GM10266 (cell line): Measurements from ENCODE around the gene CD1B.

ENCODE experiments used
- DNase-seq: peaks from one replicate; pipeline ENCODE4 v3.0.0; 2012; ENCODE audit errors: extremely low spot score
- CTCF ChIP-seq: IDR thresholded peaks from 2 replicates; pipeline ENCODE4 v1.5.1; 2012; ENCODE audit warnings: mild to moderate bottlenecking, low read depth; ENCODE audit not compliant: control insufficient read depth, insufficient read depth; ENCODE audit errors: missing control alignments

CD1B gene

GRCh38 chr1:158327481-158327880, 3.9 kb downstream of the CD1B start:
- DNase-seq = no peak
- no peak for TF ChIP-seq CTCF

GRCh38 chr1:158324395-158324794, 6.9 kb downstream of the CD1B start:
- no peak for DNase-seq
- TF ChIP-seq CTCF = no peak

- DNase-seq = no peak
These were observed 7.5 kb downstream of the CD1B start for GRCh38 chr1:158323866-158324265.

GRCh38 chr1:158311066-158311465, 20.3 kb downstream of the CD1B start:
- no peak for DNase-seq
- no peak for TF ChIP-seq CTCF

More at GRCh38 chr1:158323866-158324265, 7.5 kb downstream of the CD1B start:
- no peak for TF ChIP-seq CTCF

GRCh38 chr1:158310623-158311022, 20.7 kb downstream of the CD1B start:
- DNase-seq = no peak
- no peak for TF ChIP-seq CTCF

GRCh38 chr1:158295791-158296190, 35.5 kb downstream of the CD1B start:
- DNase-seq = no peak
- no peak for TF ChIP-seq CTCF

GRCh38 chr1:158290321-158290844, 40.9 kb downstream of the CD1B start:
- DNase-seq = no peak
- TF ChIP-seq CTCF = no peak
